Measurements from ENCODE around the gene RBM26.

RBM26 gene

DNA sequence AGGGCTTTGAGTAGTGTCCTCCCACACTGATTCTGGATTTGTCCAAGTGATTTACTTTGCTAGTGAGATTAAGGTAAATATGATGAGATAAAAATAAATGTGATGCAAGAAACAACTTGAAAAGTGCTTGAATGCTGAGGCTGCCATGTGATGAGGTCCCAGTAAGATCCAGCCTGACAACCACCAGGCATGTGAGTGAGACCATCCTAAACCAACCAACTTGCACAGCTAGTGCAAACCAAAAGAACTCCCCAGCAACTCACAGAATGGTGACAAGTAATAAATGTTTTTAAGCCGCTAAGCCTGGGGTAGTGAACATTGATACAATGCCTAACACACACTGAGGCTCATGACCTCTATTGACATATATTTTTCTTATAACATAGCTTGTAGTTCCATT is 13.3 kb upstream of the RBM26 start:
- DNase-seq = no peak

GRCh38 chr13:79417741-79418140 is 11.7 kb upstream of the RBM26 start:
- no peak for DNase-seq

- no peak for DNase-seq
These were observed 7.5 kb upstream of the RBM26 start for GRCh38 chr13:79413521-79413920.

GRCh38 chr13:79409828-79410227 is 3.8 kb upstream of the RBM26 start:
- no peak for DNase-seq

GRCh38 chr13:79407349-79407979 is 1.4 kb upstream of the RBM26 start:
- no peak for DNase-seq

DNA sequence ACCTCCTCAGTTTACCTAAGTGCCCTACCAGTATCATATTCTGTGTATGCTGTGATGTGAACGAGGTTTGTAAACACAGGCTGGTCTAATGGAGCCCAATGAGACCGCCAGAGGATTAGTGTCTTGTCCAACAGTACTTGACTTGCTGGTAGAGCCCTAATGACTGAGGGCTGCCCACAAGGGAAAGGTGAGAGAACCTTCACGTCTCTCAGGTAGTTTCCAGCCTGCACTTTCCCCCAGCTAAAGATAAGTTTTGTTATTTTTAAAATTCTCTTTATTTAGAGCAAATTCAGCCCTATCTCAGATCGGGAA is 498 bp upstream of the RBM26 start:
- DNase-seq = no peak

DNA sequence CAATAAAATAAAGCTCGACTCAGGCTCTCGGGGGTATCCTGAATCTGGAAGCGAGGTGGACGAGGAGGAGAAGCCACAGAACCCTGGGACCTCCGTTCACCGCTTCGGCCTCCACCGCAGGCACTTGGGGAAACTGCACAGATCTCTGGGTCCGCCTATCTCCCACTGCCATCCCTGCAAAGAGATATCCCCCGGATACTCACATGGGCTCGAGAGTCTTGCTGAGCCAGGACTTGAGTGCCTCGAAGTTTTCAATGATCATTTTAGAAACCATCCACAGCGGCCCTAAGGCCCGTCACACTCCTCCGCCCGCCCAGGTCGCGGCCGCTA is 589 bp downstream of the RBM26 start:
- peak in 1 of 6 experiments; percentile 44 for DNase-seq

GRCh38 chr13:79404985-79405384 is 1.1 kb downstream of the RBM26 start:
- peak in 1 of 6 experiments; percentile 21 for DNase-seq

GRCh38 chr13:79404361-79404760 is 1.7 kb downstream of the RBM26 start:
- no peak for DNase-seq

DNA sequence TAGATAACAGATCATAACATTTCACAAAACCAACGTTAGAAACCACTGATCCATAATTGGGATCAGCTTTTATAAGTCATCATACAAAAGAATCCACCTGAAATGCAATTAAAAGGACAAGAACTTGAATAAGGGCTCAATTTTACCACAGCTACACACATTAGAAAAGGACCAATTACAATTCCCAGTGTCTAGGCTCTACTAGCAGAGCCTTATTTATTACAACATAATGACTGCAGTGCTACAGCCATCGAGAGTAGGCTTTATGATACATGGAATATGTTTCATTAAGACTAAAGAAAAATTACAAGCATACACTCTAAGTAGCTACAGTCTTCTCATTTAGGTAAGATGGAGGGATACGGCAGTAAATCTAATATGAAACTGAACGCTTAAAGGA is 2.9 kb downstream of the RBM26 start:
- no peak for DNase-seq

DNA sequence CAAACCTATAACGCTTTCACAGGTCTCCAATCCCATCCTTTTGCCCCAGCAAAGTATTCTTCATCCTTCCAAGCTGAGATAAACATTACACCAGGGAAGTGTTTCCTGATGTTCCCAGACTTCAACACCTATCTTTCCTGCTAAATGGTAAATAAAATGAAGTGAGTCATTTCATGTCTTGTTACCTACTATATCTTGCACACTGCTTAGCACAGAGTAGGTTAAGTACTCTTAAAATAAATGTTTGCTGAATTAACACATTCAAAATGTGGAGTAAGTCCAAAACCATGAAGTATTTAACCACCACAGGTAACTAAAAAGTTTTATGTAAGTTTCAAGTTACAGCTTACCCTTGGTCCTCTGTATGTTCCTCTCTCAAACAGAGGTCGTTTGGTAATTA is 3.4 kb downstream of the RBM26 start:
- DNase-seq = no peak

DNA sequence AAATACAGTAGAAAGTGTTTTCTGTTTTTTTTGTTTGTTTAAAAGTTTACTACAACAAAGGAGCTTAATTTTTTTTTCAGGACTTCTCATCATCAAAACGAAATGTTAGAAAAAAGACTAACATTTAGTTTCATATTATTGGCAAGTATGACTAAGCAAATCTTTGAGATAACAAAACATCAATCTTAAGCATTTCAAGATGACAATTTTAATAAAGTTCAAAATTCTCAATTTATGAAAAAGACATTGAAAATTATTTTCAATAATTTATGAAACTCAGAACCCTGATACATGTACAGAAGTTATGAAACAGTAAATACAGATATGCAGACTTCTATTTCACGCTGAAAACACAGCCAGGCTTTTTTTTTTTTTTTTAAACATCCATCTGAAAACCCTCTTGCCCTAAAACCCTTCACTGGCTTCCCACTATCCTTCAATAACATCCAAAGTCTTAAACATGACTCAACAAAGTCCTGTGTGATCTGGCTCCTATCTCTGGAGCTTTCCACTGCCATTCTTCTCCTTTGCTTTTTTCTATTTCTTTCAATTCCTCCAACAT is 3.9 kb downstream of the RBM26 start:
- DNase-seq = no peak

- peak in 2 of 6 experiments; percentile 7 to 18 for DNase-seq
These were observed 4.6 kb downstream of the RBM26 start for GRCh38 chr13:79401259-79402070.

DNA sequence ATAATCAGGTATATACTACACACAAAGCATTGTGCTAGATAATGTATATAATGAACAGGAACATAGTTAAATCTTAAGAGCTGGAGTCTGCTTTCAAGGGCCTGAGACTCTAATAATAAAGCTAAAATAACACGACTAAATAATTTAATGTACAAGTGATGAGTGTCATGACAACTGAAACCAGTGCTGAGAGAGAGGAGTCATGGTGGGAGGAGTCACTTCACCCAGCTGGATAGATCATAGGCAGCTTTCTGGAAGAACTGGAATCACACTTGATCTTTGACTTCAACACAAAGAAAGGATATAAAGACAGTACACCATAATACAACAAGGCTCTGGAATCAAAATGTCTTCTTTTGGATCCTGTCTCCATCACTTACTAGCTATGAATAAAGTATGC is 7.1 kb downstream of the RBM26 start:
- DNase-seq = no peak

DNA sequence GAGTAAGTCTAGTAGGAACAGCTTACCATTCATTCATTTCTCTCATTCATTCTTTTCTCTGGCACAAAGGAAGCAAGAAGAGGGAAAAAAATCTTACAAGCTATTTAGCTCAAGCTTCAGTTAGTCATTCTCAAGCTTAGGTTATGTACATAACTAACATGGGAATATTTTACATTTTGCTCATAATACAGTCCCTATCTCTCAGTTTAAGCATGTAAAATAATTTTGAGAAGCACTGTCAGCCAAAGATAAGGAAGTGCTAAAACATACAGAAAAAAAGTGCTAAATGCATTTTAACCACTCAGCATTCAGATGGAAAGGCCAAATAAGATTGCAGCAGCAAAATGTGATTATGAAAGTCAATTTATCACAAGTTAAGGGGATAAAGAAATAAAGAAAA is 7.9 kb downstream of the RBM26 start:
- no peak for DNase-seq

GRCh38 chr13:79395881-79396280 is 10.2 kb downstream of the RBM26 start:
- DNase-seq = no peak

DNA sequence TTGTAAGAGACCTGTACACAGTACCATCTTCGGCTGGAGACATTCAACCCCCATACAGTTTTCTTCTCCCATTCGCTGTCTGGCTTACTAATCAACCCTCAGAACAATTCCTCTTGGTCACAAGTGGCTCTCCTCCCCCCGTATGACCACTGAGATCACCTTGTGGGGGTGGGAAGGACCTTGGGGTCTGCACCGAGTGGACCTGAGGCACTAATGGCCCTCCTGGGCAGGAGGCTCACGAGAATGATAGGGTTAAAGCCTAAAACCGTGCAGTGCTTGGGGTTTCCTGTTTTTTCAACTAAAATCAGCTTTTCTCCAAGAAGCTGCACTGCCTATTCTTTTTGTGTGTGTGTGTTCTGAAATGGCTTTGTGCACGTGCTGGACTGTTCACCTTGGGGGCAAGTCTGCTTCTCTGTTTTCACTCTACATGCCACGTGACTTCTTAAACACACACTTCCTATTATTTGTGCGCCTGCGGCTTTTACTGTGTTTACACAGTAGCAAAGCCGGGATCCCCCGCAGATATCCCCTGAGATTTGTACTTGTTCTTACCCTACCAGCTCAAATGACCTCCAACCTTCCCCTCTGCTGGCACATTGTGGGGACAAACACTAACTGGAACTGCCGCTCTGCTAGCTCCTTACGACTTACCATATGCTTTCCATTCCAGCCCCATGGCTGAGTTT is 12.3 kb downstream of the RBM26 start:
- DNase-seq = peak; percentile 27 to 71 (median 49)

GRCh38 chr13:79392882-79393563 is 13.0 kb downstream of the RBM26 start:
- DNase-seq = peak in 3 of 6 experiments; percentile 18 to 45 (median 35)

- DNase-seq = no peak
These were observed 17.0 kb downstream of the RBM26 start for GRCh38 chr13:79389026-79389425.

GRCh38 chr13:79387853-79388252 is 18.2 kb downstream of the RBM26 start:
- DNase-seq = no peak

GRCh38 chr13:79386125-79386826 is 19.8 kb downstream of the RBM26 start:
- no peak for DNase-seq

DNA sequence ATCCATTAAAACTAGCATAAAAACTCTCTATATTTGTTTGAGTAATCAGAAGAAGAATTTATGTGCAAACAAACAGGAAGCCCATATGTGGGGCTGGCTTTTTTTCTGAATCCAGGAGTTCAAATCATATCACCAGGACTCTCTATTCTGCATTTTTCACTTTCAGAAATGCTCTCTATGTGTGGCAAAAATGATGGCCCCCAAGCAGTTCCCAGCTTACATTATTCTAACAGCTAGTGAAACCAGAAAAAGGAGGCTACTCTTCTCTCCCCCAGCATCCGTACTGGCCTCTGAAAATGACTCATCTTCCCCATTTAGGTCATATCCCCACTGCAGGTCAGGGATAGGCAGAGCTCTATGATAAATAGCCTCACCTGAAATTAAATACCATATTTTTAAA is 20.4 kb downstream of the RBM26 start:
- DNase-seq = no peak

All from stimulated activated naive CD4-positive, alpha-beta T cell (primary cell).